Posterior vena cava (tissue), 2 donors: ENCODE measurements around the gene UBL4A. TPM values are rescaled to one million over a fixed set of nuclear protein-coding genes. Genes with fewer than 3 reads are reported as not detected.
A peak's percentile ranks its signal among the peaks of the same experiment; 100 is the strongest.

Experiments
- DNase-seq: peaks from one replicate; pipeline ENCODE4 v3.0.0-alpha.2; 2020; ENCODE audit warnings: low spot score
- intact Hi-C, 2 donors: fragments of 100-400 bp; cut with DNase I; formaldehyde crosslinking; loops; one replicate each; pipeline versions ENCODE4 v1.14.1 to v1.14.2; 2022 to 2023
- total RNA-seq, 2 donors: library from RNA; stranded (reverse); fragmentation: NEBNext Ultra II Directional; extraction: Animal tissue kit (Norgen Biotek cat#: 25700); gene quantifications; one replicate each; pipeline ENCODE4 v1.2.1, GENCODE V29; 2021
- donor health status: DM: yes; HTN: yes; CAD: no.
- donor health status: DM: yes; HTN: yes; CAD: no.

Gene UBL4A
- total RNA-seq, 2 donors from 2014 or later, result 30.1 TPM

DNA sequence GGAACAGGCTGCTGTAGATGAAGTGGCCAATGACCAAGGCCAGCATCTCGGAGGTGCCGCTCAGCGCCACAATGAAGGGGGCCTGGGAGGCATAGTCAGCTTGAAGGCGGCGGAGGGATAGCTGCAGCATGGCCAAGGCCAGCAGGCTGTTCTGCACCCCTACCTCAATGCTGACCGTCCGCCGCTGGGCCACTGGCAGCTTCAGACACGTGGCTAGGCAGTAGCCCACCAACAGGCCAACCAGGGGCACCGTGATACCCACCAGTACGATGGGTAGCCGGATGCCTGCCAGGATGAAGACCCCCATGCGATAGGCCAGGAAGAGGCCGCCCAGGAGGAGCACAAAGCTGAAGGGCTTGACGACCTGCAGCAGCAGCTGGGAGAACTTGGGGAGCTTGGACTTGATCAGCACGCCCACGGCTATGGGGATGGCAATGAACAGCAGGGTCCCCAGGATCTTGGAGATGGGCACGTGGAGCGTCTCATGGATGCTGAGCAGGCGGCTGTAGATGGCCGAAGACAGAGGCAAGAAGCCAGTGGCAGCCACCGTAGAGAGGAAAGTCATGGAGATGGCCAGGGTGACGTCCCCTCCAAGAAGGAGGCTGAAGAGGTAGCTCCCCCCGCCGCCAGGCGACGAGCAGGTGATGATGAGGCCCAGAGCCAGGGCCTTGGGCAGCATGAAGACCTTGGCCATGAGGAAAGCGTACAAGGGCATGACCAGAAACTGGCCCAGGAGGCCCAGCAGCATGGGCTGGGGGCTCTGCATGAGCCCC lies 1.3 kb upstream of the UBL4A start:
- DNase-seq, result peak; percentile 82
- intact Hi-C loops, result loop anchor here (2.0 to 5.0 kb wide), 3 partner anchors 40 to 61 kb away; no protein-coding TSS in a partner anchor

DNA sequence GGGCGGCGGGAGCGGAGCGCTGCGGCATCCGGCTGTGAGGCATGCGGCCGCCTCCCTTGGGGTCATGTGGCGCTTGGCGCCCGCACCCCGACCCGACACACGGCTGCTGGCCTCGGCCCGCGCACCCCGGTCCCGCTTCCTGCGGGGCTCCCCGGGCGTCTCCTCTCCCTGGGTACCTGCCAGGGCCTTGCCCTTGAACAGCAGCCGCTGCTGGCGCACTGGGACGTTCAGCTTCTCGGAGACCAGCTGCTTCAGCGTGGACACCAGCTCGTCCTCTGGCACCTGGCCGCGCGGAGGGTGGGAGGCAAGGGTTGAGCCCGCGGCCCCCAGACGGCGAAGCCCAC lies 391 bp downstream of the UBL4A start:
- DNase-seq, result peak; percentile 80
- intact Hi-C loops, result loop anchor here (2.0 to 5.0 kb wide), 3 partner anchors 39 to 59 kb away; no protein-coding TSS in a partner anchor

DNA sequence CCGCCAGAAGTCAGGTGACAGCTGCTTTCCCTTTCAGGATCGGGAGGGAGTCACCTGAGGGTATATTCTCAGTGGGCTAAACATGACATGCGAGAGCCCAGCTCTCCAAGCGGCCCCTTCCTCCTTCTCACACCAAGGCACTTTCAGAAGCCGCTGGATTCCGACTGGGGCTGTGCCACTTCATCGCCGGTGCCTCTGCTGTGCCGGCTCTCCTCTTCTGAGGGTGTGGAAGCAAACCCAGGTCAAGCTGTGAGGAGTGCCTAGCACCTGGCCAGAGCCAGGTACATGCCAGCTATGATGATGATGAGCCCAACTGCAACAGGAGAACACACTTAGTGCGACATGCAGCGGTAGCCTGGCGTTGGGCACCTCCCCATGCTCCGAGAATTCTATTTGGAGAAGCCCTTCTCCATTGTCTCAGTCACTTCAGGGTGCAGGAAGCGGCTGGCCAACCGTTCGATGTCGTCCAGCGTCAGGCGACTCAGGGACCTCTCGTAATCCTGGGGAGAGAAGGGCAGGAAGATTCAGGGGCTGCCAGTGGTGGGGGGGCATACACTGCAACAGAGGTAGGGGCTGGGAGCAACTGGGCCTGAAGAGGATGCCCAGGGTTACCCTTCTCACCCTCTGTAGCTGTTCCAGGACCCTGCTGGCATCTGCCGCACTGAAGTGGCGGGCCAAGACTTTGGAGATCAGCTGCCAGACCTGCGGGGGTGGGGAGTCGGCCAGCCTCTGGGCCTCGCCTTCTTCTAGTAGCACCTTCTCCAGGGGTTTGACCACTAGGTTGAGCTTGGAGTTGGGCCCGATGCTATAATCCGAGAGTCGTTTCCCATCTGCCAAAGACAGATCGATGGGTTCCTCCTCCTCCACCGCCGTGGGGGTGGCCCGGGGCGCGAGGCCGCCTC lies 1.0 kb downstream of the UBL4A start:
- no peak for DNase-seq
- intact Hi-C loops, result loop anchor here (2.0 to 5.0 kb wide), 3 partner anchors 38 to 59 kb away; no protein-coding TSS in a partner anchor

DNA sequence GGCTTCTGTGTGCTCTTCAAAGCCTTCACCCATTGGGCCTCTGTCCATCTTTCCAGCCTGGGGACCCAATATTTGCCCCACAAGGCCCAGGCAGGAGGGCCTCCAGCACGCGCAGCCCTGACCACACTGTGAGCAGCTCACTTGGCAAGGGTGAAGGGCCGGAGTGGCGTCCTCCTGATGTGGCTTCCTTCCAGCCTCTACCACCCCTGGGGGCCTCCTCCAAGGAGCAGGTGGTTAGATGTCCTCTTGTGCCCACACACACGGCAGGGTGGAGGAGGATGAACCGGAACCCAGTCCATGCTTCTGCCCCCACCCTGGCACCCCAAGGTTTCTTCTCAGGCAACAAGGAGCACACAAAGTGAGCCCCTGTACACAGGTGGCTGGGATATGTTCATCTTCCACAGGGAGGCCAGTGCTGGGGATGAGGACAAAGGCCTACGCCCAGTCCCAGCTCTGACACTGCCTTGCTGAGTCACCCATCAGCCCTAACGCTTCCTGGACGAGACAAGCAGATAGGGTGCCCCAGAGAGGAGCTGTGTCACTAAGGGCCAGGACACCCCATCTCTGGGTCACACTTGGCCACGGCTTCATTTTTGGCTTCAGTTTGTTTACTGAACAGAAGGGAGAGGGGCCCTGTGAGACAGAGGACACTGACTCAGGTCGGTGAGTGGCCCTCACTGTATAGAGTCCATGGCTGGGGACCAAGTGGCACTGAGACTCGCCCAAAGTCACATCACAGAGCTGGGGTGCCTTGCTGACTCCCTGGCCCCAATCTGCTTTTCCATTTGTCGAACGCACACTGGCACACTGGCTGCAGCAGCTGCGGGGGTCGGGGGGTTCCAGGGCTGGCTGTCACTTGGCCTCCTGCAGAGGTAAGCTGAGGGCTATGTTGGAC lies 1.9 kb downstream of the UBL4A start:
- intact Hi-C loops, result loop anchor here in 1 of 2 donors (5.0 kb wide), 2 partner anchors 37 to 48 kb away; no protein-coding TSS in a partner anchor
- no peak for DNase-seq

DNA sequence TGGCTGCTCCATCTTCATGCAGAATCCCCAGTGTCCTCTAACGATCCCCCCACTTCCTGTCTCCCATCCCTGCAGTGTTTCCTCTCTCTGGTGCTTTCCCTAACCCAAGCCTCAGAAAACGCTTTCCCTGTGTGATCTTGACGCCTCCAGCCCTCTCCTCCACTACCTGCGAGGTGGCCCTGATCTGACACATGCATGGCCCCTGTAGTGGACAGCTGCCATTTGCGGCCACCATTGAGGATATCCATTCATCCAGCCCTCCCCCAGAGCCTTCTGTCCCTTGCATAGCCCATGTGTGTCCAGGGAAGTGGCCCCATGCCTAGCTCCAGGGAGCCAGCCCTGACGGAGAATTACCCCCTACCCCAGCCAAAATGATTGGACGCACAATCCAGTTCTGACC lies 3.1 kb downstream of the UBL4A start:
- intact Hi-C loops, result no loop called here
- no peak for DNase-seq

DNA sequence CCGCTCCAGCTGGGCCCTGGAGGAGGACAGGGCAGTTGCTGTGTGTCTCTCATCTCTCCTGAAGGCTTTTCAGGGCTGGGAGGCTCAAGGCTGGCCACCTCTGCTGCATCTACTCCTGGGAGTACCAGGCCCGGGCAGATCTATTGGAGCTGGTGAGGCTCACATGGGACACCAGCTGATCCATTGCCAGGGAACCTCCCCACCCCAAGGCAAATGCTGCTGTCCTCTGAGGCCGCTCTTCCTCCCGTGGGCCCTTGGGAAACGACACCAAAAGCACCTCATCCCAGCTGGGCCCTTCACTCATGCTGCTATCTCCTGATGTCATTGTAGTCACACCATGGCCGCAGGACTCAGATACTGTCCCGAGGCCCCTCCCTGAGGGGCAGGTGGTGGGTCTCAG lies 3.6 kb downstream of the UBL4A start:
- DNase-seq, result no peak
- intact Hi-C loops, result no loop called here

DNA sequence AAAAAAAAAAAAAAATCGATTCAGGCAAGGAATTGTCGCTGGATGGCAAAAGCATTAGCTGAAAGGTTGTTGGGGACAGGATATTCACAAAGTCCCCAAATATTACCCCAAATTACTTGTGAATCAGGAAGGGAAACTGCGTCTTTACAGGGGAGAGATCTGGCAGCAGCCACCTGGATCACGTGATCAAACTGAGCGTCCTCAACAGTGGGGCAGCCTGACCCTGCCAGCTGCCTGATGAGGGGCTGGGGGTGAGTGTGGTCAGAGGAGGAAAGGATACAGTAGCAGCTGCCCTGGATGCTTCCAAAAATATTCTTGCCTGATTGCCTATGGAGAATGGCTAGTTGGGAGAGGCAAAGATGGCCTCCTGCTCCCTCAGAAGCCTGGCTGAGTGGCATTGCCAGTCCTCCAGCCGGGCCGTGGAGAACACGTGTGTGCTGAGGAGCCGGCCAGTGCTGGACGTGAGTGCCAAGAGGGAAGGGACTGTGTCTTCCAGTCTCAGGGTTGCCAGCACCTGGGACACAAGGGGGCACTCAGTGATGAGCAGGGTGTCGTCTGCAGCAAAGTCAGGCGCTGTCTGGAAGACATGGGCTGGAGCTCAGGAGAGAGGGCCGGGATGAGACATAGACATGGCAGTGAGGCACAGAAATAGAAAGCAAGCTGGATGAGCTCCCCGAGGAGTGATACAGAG lies 4.4 kb downstream of the UBL4A start:
- intact Hi-C loops, result no loop called here
- DNase-seq, result no peak

DNA sequence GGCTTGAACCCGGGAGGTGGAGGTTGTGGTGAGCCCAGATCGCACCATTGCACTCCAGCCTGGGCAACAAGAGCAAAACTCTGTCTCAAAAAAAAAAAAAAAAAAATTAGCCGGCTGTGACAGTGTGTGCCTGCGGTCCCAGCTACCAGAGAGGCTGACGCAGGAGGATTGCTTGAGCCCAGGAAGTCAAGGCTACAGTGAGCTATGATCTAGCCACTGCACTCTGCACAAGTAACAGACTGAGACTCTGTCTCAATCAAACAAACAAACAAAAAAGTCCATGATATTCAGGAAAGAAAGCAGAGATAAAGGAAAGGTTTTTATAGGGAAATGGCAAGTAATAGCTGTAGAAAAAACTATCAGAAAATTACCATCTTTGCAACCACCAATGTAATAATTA lies 5.2 kb downstream of the UBL4A start:
- intact Hi-C loops, result no loop called here
- no peak for DNase-seq

DNA sequence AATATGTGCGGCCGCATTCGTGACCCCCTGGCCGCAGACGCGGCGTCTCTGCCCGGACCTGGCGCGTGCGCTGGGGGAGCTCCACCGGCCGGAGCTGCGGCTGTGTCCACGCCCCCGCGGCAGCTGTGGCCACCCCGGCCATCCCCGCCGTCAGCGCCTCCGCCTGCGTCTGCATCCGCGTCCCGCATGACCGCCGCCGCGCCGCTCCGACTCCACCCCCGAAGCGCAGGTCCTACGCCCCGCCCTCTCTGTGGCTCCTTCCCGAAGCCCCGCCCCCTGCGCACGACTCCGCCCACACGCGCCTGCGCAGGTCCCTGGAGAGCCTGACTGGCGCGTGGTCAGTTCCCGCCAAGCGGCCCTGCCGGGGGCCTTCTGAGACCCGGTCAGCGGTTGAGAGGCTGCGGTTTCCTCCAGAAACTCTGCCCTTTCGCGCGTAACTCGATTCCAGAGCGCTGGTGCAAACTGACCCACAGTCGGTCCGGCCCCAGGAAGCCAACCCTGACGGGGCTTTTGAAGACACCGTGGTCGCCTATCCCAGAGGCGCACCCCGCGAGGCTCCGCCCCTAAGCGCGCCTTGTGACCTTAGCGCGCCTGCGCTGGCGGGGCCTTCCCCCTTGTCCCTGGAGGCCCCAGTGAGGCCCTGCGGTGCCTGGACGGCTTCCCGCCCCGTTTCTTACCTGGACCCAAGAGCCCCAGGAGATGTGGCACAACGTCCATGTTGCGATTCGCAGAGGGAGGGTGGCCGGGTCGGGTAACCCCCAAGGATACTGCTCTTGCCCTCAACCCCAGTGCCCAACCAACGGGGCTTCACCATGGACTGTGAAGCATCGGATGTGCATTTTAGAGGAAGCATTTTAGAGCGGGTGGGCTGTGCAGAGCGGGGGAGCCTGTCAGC lies 7.4 kb downstream of the UBL4A start, which contains the start of gene LAGE3:
Gene LAGE3 (minus strand): TSS at position 554 of the 895 bp plus-strand sequence. CDS start 366 bp downstream, at position 188.
- peak; percentile 98 for DNase-seq
- intact Hi-C loops, result no loop called here

DNA sequence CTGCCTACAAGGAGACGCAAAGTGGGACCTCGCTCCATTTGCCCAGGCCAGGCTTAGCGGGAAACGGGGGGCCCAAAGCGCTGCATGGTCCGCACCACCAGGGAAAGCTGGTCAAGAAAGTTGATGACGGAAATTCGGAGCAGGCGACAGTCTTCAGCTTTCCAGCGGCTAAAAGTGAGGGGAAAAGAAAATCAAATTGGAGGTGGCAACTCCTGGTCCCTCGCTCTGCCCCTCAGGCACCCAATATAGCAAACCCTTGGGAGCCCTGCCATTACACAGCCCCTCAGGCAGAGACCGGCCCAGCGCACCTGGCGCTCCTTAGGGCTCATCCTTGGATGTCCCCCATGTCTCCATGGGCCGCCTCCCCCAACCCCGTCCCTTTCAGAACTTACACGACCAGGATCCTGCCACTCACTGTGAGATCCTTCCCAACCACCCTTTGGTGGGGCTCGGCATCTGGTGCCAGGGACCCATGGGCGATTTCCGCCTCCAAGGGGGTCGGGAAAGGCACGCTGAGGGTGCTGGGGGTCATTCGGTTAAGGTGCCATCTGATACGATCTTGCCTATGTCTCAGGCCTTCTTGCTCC lies 8.4 kb downstream of the UBL4A start:
- intact Hi-C loops, result no loop called here
- DNase-seq, result no peak

DNA sequence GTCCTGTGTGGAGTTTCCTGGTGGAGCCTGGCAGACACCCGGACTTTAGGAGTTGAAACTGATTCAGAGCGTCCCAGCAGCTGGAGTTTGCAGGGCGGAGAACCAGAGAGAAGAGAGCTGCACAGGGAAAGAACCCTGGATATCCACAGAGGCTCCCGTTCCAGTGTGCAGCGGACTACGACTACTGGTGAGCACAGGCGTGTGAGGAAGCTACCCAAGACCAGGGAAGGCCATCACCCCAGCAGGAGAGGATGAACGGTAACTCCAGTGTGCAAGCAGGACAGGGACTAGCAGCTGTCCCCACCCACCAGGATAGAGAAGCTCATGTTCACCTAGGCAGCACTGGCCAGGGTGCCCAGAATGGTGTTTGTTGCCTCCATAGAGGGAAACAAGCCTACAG lies 9.6 kb downstream of the UBL4A start:
- no peak for DNase-seq
- intact Hi-C loops, result no loop called here

DNA sequence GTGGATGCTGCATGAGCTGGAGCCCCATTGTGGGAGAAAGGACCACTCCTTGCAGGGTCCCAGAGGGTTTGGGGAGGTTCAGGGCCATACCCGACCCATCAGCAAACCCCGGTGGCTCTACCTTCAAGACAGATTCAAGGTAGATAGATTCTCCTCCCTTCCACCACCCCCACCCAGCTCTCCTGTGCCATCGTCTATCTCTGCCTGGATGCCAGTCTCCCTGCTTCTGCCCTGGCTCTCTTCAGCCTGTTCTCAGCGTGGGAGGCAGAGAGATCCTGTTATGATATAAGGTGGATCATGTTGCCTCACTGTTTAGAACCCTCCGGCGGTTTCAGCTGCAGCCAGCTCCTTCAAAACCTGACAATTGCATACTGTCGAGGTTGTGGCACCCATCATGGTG lies 12.7 kb downstream of the UBL4A start:
- no peak for DNase-seq
- intact Hi-C loops, result no loop called here

DNA sequence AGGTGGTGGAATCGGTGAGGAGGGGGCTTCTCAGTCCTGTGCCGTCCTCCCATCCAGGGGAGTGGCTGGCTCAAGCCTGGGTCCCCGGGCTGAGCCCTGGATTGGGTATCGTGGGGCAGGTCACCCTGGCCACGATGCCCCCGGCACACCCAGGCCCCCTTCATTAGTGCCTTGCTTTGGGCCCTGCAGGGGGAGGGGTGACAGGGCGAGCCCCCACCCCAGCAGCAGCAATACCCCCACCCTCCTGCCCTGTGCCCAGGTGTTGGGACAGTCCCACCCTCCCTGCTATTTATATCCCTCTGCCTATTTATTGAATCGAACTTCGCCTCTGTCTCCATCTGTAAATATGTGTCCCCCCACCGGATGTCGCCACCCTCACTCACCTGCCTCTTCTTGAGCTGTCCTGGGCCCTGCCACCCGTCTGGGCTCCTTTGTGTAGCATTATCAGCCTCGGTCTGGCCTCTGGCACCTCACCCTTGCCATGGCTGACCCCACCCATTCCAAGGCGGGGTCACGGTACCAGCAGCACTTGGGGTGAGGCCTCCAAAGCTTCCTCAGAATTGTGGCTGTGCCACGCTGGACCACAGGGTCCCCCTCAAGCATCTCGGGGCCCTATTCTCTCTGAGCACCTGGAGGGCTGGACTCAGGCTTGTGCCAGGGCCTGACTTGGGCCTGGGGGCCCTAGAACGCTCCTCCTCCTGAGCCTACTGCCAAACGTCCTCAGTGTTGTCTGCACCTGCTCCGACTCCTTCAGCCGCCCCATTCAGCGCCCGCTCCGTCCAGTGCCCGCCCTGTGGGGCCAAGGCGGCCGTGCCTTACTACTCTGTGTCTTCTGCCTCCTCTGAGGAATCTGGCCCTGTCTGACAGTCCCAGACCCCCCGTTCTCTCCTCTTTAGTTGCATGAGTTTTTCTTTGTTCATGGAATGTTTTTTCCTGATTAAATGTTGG lies 13.5 kb downstream of the UBL4A start:
- intact Hi-C loops, result loop anchor here in 1 of 2 donors (1.0 kb wide), 1 partner anchor 30 kb away; no protein-coding TSS in a partner anchor
- peak; percentile 72 for DNase-seq

DNA sequence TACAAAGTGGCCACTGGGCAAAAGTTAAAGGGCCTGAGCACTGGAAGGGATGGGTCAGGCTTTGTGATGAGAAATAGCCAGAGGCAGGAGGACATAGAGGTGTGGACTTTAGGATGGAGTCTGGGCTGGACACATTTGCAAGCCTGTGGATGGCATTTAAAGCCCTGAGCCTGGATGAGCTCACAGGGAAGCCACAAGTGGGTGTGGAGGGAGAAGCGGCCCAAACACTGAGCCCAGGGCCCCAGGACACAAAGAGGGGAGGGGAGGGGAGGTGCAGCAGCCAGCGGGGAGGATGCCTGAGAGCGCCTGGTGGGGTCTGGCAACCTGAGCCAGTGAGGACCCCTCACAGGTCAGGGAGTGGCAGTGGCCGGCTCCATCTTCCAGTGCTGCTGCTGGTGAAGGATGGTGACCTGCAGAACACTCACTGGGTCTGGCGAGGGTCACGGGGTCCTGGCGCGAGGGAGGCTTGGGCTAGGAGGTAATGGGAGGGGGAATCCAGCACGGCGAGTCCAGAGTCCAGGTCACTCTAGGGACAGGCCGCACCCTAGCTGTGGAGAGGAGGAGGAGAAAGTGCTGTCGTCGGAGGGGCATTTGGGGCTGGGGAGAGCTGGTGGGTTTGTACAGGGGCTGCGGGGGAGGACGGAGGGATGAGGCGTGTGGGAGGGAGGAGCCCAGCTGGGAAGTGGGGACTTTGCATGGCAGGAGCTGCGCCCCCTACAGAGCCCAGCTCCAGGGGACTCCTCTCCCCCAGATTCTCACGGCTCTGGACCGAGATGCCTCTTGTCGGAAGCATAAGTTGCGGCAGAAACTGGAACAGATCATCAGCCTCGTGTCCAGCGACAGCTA lies 14.4 kb downstream of the UBL4A start:
- intact Hi-C loops, result loop anchor here in 1 of 2 donors (1.0 kb wide), 1 partner anchor 29 kb away; no protein-coding TSS in a partner anchor
- DNase-seq, result peak; percentile 76

DNA sequence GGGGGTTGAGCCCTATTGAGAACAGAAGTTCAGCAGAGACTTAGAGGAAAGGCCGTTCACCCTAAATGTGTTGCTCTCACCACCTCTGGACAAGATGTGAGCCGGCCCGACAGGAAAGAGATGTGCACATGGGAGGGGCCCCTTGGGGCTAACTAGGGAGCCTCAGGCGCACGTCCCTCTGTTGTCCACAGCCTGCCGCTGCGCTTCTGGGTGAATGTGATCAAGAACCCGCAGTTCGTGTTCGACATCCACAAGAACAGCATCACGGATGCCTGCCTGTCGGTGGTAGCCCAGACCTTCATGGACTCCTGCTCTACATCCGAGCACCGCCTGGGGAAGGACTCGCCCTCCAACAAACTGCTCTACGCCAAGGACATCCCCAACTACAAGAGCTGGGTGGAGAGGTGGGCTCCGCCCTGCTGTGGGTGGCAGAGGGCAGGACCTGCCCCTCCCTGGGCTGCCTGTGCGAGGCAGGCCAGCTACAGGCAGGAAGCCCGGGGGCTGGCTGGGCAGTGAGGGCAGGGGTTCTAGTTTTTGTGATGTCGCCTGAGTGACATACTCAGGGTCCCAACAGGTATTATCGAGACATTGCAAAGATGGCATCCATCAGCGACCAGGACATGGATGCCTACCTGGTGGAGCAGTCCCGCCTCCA lies 15.4 kb downstream of the UBL4A start:
- intact Hi-C loops, result no loop called here
- peak; percentile 54 for DNase-seq
